Neural progenitor cell (in vitro differentiated cells): ENCODE measurements around the gene KPNB1. TPM values are rescaled to one million over a fixed set of nuclear protein-coding genes. Genes with fewer than 3 reads are reported as not detected.

ENCODE experiments used
- DNase-seq: peaks from one replicate; pipeline ENCODE4 v3.0.0-alpha.2; 2016; ENCODE audit warnings: low spot score
- H2AFZ ChIP-seq: fragments of 200-600 bp; sonication (generic); replicated peaks from 2 replicates; pipeline ENCODE4 v1.6.1; 2016; ENCODE audit warnings: antibody characterized with exemption
- H3F3A ChIP-seq: fragments of 200-600 bp; sonication (generic); 2 replicates; pipeline ENCODE4 v1.6.1; 2016; ENCODE audit warnings: antibody characterized with exemption, low read depth
- H3K27ac ChIP-seq: fragments of 200-600 bp; sonication (generic); 2 replicates; pipeline ENCODE4 v1.5.1; 2016; ENCODE audit warnings: mild to moderate bottlenecking
- H3K27me3 ChIP-seq: fragments of 200-600 bp; sonication (generic); 2 replicates; pipeline ENCODE4 v1.6.1; 2016; ENCODE audit warnings: mild to moderate bottlenecking, moderate library complexity
- H3K36me3 ChIP-seq: fragments of 200-600 bp; sonication (generic); 2 replicates; pipeline ENCODE4 v1.5.1; 2016
- H3K4me1 ChIP-seq: fragments of 200-600 bp; sonication (generic); 2 replicates; pipeline ENCODE4 v1.6.1; 2016; ENCODE audit warnings: mixed run types
- H3K4me2 ChIP-seq: fragments of 200-600 bp; sonication (generic); 2 replicates; pipeline ENCODE4 v1.6.1; 2016
- H3K4me3 ChIP-seq: fragments of 200-600 bp; sonication (generic); 2 replicates; pipeline ENCODE4 v1.5.1; 2016
- H3K79me2 ChIP-seq: fragments of 200-600 bp; sonication (generic); 2 replicates; pipeline ENCODE4 v1.6.1; 2016; ENCODE audit warnings: low read depth
- H3K9ac ChIP-seq: fragments of 200-600 bp; sonication (generic); 2 replicates; pipeline ENCODE4 v1.6.1; 2016
- H3K9me3 ChIP-seq: fragments of 200-600 bp; sonication (generic); 2 replicates; pipeline ENCODE4 v1.5.1; 2016; ENCODE audit warnings: low read depth
- H4K20me1 ChIP-seq: fragments of 200-600 bp; sonication (generic); 2 replicates; pipeline ENCODE4 v1.6.1; 2016; ENCODE audit warnings: low read depth
- H3K27ac Mint-ChIP-seq: 3 replicates; pipeline ENCODE4 v1.8.0; 2021; ENCODE audit warnings: mixed read lengths
- H3K27me3 Mint-ChIP-seq: 2 replicates; pipeline ENCODE4 v1.8.0; 2022; ENCODE audit warnings: low read depth, mild to moderate bottlenecking, inconsistent platforms, moderate library complexity, mixed read lengths; ENCODE audit not compliant: insufficient read depth
- H3K36me3 Mint-ChIP-seq: 3 replicates; pipeline ENCODE4 v1.8.0; 2021; ENCODE audit warnings: mixed read lengths
- H3K4me1 Mint-ChIP-seq: 3 replicates; pipeline ENCODE4 v1.8.0; 2021; ENCODE audit warnings: mixed read lengths
- H3K4me3 Mint-ChIP-seq: 3 replicates; pipeline ENCODE4 v1.8.0; 2021; ENCODE audit warnings: mild to moderate bottlenecking, moderate library complexity, mixed read lengths
- H3K9me3 Mint-ChIP-seq: 3 replicates; pipeline ENCODE4 v1.8.0; 2020; ENCODE audit warnings: mixed read lengths
- EZH2 ChIP-seq: fragments of 200-600 bp; sonication (generic); IDR thresholded peaks from 2 replicates; pipeline ENCODE4 v1.6.1; 2017; ENCODE audit warnings: antibody characterized with exemption, mild to moderate bottlenecking, moderate library complexity
- EZH2phosphoT487 ChIP-seq: fragments of 200-600 bp; sonication (generic); IDR thresholded peaks from 2 replicates; pipeline ENCODE4 v1.6.1; 2017; ENCODE audit warnings: antibody characterized with exemption
- total RNA-seq: library from RNA; depleted of rRNA; stranded (reverse); fragments of >200 nt; gene quantifications from 2 replicates; pipeline ENCODE4 v1.2.3, GENCODE V29; 2015; ENCODE audit warnings: low replicate concordance
- TF ChIP-seq, protein P1 (sequence below): fragments of 200-600 bp; sonication (generic); IDR thresholded peaks from 2 replicates; pipeline ENCODE4 v1.5.1; 2017; ENCODE audit warnings: antibody characterized with exemption, mild to moderate bottlenecking

KPNB1 gene
- total RNA-seq, 1 donor from 2014 or later, result 543 TPM

DNA sequence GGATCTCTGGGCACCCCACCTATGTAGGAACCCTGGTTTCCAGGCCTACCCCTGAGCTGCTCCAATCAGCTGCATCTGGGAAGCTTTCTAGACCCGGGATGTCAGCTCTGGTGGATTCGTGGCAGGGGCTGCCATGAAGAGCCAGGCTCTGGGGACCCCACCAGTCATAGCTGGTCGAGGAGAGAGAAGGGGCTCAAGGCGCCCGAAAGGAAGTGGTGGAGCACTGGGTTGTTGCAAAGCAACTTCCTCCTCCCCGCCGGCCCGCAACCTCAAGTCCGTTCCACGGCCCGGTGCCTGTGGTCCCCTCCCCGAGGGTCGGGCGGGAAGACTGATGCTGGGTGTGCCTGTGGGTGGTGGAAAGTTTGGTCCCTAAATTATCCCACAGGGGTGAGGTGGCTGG lies 54.4 kb downstream of the KPNB1 start:
- H3K4me2 ChIP-seq, result no peak overlapping the region
- H3K4me3 ChIP-seq, result no peak overlapping the region
- H3K9ac ChIP-seq, result no peak overlapping the region
- Mint-ChIP-seq H3K36me3 (no peaks in the 10 kb centered on the region), H3K4me3 (no peak overlapping the region), H3K27ac (no peak overlapping the region), H3K27me3 (peaks cover 7% of the 10 kb centered on the region), H3K4me1 (peaks cover 37% of the 10 kb centered on the region), H3K9me3 (no peaks in the 10 kb centered on the region)
- H3K36me3 ChIP-seq, result no peaks in the 10 kb centered on the region
- H3K4me1 ChIP-seq, result peaks cover 23% of the 10 kb centered on the region
- TF ChIP-seq, protein P1, sequence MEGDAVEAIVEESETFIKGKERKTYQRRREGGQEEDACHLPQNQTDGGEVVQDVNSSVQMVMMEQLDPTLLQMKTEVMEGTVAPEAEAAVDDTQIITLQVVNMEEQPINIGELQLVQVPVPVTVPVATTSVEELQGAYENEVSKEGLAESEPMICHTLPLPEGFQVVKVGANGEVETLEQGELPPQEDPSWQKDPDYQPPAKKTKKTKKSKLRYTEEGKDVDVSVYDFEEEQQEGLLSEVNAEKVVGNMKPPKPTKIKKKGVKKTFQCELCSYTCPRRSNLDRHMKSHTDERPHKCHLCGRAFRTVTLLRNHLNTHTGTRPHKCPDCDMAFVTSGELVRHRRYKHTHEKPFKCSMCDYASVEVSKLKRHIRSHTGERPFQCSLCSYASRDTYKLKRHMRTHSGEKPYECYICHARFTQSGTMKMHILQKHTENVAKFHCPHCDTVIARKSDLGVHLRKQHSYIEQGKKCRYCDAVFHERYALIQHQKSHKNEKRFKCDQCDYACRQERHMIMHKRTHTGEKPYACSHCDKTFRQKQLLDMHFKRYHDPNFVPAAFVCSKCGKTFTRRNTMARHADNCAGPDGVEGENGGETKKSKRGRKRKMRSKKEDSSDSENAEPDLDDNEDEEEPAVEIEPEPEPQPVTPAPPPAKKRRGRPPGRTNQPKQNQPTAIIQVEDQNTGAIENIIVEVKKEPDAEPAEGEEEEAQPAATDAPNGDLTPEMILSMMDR, result no peak
- TF ChIP-seq EZH2phosphoT487 (no peak), EZH2 (no peak)
- H2AFZ ChIP-seq, result no peak overlapping the region
- H3K27me3 ChIP-seq, result peaks cover 7% of the 10 kb centered on the region
- peaks cover 16% of the 10 kb centered on the region for H4K20me1 ChIP-seq
- peaks cover 3% of the 10 kb centered on the region for H3F3A ChIP-seq
- no peaks in the 10 kb centered on the region for H3K9me3 ChIP-seq
- no peak overlapping the region for H3K27ac ChIP-seq
- no peaks in the 10 kb centered on the region for H3K79me2 ChIP-seq
- no peak for DNase-seq

DNA sequence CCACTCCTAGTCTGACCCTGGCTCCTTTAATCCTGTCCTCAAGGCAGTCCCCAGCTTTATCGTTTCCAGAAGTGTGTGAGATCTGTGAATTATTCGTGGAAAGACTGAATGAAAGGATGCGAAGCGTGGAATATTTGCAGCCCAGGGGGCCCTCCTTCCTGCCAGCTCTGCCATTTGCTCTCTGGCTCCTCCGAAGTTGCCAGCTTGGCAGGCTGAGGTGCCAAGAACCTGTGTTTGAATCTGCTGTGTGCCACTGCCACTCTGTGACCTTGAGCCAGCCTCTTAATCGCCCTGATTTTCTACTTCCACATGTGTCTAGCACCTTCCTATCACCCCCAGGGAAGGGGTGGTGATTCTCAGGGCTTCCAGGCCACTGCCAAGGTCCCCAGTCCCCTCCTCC lies 55.0 kb downstream of the KPNB1 start:
- H3K4me3 Mint-ChIP-seq, result no peak overlapping the region
- DNase-seq, result no peak
- H3K9me3 Mint-ChIP-seq, result no peaks in the 10 kb centered on the region
- no peaks in the 10 kb centered on the region for H3K36me3 ChIP-seq
- TF ChIP-seq EZH2 (no peak), EZH2phosphoT487 (no peak)
- TF ChIP-seq, protein P1, result no peak
- no peak overlapping the region for H2AFZ ChIP-seq
- peaks cover 7% of the 10 kb centered on the region for H3K27me3 Mint-ChIP-seq
- H3K79me2 ChIP-seq, result no peaks in the 10 kb centered on the region
- peaks cover 16% of the 10 kb centered on the region for H4K20me1 ChIP-seq
- H3K27ac Mint-ChIP-seq, result peak overlapping the region; percentile 69
- H3K4me1 ChIP-seq, result peaks cover 22% of the 10 kb centered on the region
- H3K4me1 Mint-ChIP-seq, result peaks cover 36% of the 10 kb centered on the region
- no peak overlapping the region for H3K4me3 ChIP-seq
- H3K9me3 ChIP-seq, result no peaks in the 10 kb centered on the region
- H3F3A ChIP-seq, result peaks cover 3% of the 10 kb centered on the region
- no peak overlapping the region for H3K4me2 ChIP-seq
- no peak overlapping the region for H3K27ac ChIP-seq
- peaks cover 13% of the 10 kb centered on the region for H3K27me3 ChIP-seq
- H3K9ac ChIP-seq, result no peak overlapping the region
- no peaks in the 10 kb centered on the region for H3K36me3 Mint-ChIP-seq

DNA sequence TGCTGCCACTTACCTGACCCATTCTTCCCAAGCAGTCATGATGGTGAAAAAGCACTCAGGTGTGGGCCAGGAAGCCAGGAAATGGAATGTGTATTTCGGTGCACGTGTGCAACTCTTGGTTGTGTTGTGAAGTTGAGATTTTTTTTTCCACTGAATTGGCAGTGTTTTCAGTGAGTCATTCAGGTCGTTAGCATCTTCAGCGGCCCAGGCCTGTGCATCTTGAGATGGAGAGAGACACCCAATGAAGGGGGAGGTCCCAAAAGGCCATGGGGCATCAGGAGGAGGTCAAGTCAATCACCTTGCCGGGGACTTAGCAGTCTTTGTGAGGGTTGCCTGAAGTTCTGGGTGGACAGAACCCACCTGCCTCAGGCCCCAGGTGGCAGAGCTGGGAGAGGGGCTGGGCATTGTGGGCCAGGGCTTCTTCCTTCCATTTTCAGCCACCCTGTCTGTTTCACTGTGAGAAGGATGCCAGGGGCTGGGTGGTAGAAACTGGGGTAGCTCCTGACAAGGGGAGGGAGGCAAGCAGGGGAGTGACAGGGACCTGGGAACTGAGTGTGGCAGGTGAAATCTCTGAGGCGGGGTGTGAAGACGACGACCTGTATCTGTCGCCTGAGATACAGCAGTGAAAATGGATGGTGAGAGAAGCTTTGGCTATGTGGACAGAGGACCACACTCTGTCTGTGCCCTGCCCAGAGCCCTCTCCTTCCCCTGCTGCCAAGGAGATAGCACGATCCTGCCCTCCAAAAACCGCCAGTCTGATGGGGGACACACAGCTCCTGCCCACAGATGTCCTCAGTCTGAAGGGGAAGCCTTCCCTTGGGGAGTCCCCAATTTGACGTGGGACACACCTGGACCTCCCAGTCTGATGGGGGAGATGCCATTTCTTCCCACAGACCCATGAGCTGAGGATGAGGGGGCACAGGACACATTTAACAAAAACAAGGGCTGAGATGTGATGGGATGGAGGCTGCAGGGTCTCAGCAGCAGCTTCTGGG lies 56.1 kb downstream of the KPNB1 start:
- no peak for DNase-seq
- H3K4me2 ChIP-seq, result no peak overlapping the region
- no peak overlapping the region for H2AFZ ChIP-seq
- no peak overlapping the region for H3K4me3 ChIP-seq
- no peak overlapping the region for H3K9ac ChIP-seq
- Mint-ChIP-seq H3K9me3 (no peaks in the 10 kb centered on the region), H3K27me3 (peaks cover 4% of the 10 kb centered on the region), H3K4me1 (peaks cover 33% of the 10 kb centered on the region), H3K27ac (no peak overlapping the region), H3K4me3 (no peak overlapping the region), H3K36me3 (peaks cover 4% of the 10 kb centered on the region)
- peaks cover 3% of the 10 kb centered on the region for H3F3A ChIP-seq
- peaks cover 14% of the 10 kb centered on the region for H3K27me3 ChIP-seq
- H3K79me2 ChIP-seq, result no peaks in the 10 kb centered on the region
- H3K36me3 ChIP-seq, result no peaks in the 10 kb centered on the region
- peaks cover 17% of the 10 kb centered on the region for H3K4me1 ChIP-seq
- TF ChIP-seq EZH2phosphoT487 (no peak), EZH2 (no peak)
- TF ChIP-seq, protein P1, result no peak
- peaks cover 16% of the 10 kb centered on the region for H4K20me1 ChIP-seq
- no peaks in the 10 kb centered on the region for H3K9me3 ChIP-seq
- H3K27ac ChIP-seq, result no peak overlapping the region
